ENCODE measurements around the gene RTN4IP1.
"Not testable (repeated sequence)": the region's sequence is repeated elsewhere in the genome, so short reads cannot be mapped to it uniquely, and the experiment has no call there.

Gene RTN4IP1

GRCh38 chr6:106612671-106613416 lies 16.5 kb downstream of the RTN4IP1 start:
- DNase-seq (ENCODE audit: insufficient read length) = no peak
- TF ChIP-seq POLR2AphosphoS5 (IDR thresholded peaks at IDR 0.05; ENCODE audit: low read depth, low read length) (no peak), POLR2A (IDR thresholded peaks at IDR 0.05; ENCODE audit: low read depth, low read length) (no peak), TAF1 (IDR thresholded peaks at IDR 0.05; ENCODE audit: borderline replicate concordance, low read depth, low read length) (no peak)
- FAIRE-seq = no peak

- DNase-seq (ENCODE audit: insufficient read length) = no peak
- FAIRE-seq = no peak
- TF ChIP-seq POLR2AphosphoS5 (IDR thresholded peaks at IDR 0.05; ENCODE audit: low read depth, low read length) (no peak), POLR2A (IDR thresholded peaks at IDR 0.05; ENCODE audit: low read depth, low read length) (no peak), TAF1 (IDR thresholded peaks at IDR 0.05; ENCODE audit: borderline replicate concordance, low read depth, low read length) (no peak)
Measured at GRCh38 chr6:106611030-106611429, 18.3 kb downstream of the RTN4IP1 start.

GRCh38 chr6:106609699-106610098 lies 19.6 kb downstream of the RTN4IP1 start:
- no peak for DNase-seq (ENCODE audit: insufficient read length)
- no peak for FAIRE-seq
- no peak for TF ChIP-seq POLR2A (IDR thresholded peaks at IDR 0.05; ENCODE audit: low read depth, low read length)
- TF ChIP-seq TAF1 (IDR thresholded peaks at IDR 0.05; ENCODE audit: borderline replicate concordance, low read depth, low read length) = no peak
- no peak for TF ChIP-seq POLR2AphosphoS5 (IDR thresholded peaks at IDR 0.05; ENCODE audit: low read depth, low read length)

GRCh38 chr6:106608080-106608668 lies 21.1 kb downstream of the RTN4IP1 start:
- TF ChIP-seq POLR2AphosphoS5 (IDR thresholded peaks at IDR 0.05; ENCODE audit: low read depth, low read length) (no peak), TAF1 (IDR thresholded peaks at IDR 0.05; ENCODE audit: borderline replicate concordance, low read depth, low read length) (no peak)
- peak; percentile 18 for DNase-seq (ENCODE audit: insufficient read length)
- peak; percentile 93 for FAIRE-seq

DNA sequence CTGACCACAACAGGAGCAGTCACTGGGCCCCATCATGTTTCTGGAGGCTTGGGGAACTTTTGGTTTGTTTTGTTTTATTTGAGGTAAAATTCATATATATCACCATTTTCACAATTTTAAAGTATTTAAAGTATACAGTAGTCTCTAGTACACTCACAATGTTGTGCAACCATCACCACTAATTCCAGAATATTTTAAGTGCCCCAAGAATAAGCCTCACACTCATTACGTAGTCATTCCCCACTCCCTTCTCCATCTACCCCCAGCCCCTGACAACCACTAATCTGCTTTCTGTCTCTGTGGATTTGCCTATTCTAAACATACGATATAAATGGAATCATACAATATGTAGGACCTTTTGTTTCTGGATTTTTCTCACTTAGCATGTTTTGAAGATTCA lies 29.0 kb downstream of the RTN4IP1 start:
- FAIRE-seq = no peak
- no peak for TF ChIP-seq TAF1 (IDR thresholded peaks at IDR 0.05; ENCODE audit: borderline replicate concordance, low read depth, low read length)
- no peak for TF ChIP-seq POLR2AphosphoS5 (IDR thresholded peaks at IDR 0.05; ENCODE audit: low read depth, low read length)
- TF ChIP-seq POLR2A (IDR thresholded peaks at IDR 0.05; ENCODE audit: low read depth, low read length) = no peak
- DNase-seq (ENCODE audit: insufficient read length) = no peak

GRCh38 chr6:106599440-106599839 lies 29.9 kb downstream of the RTN4IP1 start:
- FAIRE-seq (no peak), DNase-seq (ENCODE audit: insufficient read length) (no peak)
- TF ChIP-seq POLR2AphosphoS5 (IDR thresholded peaks at IDR 0.05; ENCODE audit: low read depth, low read length) (no peak), TAF1 (IDR thresholded peaks at IDR 0.05; ENCODE audit: borderline replicate concordance, low read depth, low read length) (no peak), POLR2A (IDR thresholded peaks at IDR 0.05; ENCODE audit: low read depth, low read length) (no peak)

- FAIRE-seq (no peak), DNase-seq (ENCODE audit: insufficient read length) (no peak)
- TF ChIP-seq POLR2AphosphoS5 (IDR thresholded peaks at IDR 0.05; ENCODE audit: low read depth, low read length) = no peak
- TF ChIP-seq TAF1 (IDR thresholded peaks at IDR 0.05; ENCODE audit: borderline replicate concordance, low read depth, low read length) = no peak
- TF ChIP-seq POLR2A (IDR thresholded peaks at IDR 0.05; ENCODE audit: low read depth, low read length) = no peak
Measured at GRCh38 chr6:106591111-106591825, 38.0 kb downstream of the RTN4IP1 start.

- not testable (repeated sequence) for DNase-seq (ENCODE audit: insufficient read length); FAIRE-seq
Measured at GRCh38 chr6:106588937-106589336, 40.4 kb downstream of the RTN4IP1 start.

GRCh38 chr6:106586815-106587415 lies 42.4 kb downstream of the RTN4IP1 start:
- TF ChIP-seq POLR2AphosphoS5 (IDR thresholded peaks at IDR 0.05; ENCODE audit: low read depth, low read length) (no peak), TAF1 (IDR thresholded peaks at IDR 0.05; ENCODE audit: borderline replicate concordance, low read depth, low read length) (no peak), POLR2A (IDR thresholded peaks at IDR 0.05; ENCODE audit: low read depth, low read length) (no peak)
- DNase-seq (ENCODE audit: insufficient read length) (no peak), FAIRE-seq (no peak)

DNA sequence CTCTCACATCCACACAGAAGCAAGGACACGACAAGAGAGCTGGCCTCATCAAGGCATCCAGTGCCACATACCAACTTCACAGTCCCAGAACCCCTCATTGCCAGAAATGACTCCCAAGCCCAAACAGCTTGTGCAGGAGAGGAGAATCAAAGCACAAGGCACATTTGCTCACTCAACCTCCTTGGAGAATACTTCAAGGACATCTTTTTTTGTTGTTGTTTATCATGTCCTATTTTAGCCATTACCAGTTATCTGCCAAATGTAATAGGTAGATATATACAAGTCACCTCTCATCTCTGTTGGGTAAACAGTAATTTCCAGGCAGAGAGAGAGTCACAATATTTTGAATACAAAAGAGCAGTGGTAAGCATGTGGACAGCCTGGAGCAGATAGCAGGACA lies 47.8 kb downstream of the RTN4IP1 start:
- DNase-seq (ENCODE audit: insufficient read length) (no peak), FAIRE-seq (no peak)
- TF ChIP-seq TAF1 (IDR thresholded peaks at IDR 0.05; ENCODE audit: borderline replicate concordance, low read depth, low read length) (no peak), POLR2A (IDR thresholded peaks at IDR 0.05; ENCODE audit: low read depth, low read length) (no peak), POLR2AphosphoS5 (IDR thresholded peaks at IDR 0.05; ENCODE audit: low read depth, low read length) (no peak)

GRCh38 chr6:106579281-106579680 lies 50.0 kb downstream of the RTN4IP1 start:
- TF ChIP-seq POLR2A (IDR thresholded peaks at IDR 0.05; ENCODE audit: low read depth, low read length) (no peak), POLR2AphosphoS5 (IDR thresholded peaks at IDR 0.05; ENCODE audit: low read depth, low read length) (no peak), TAF1 (IDR thresholded peaks at IDR 0.05; ENCODE audit: borderline replicate concordance, low read depth, low read length) (no peak)
- no peak for FAIRE-seq

More at GRCh38 chr6:106579281-106579680, 50.0 kb downstream of the RTN4IP1 start:
- DNase-seq (ENCODE audit: insufficient read length) = no peak

Data from GM12892 (cell line).